SH-SY5Y (cell line): ENCODE results near the gene FSTL5.

Experiments
- GATA2 ChIP-seq: IDR thresholded peaks from 2 replicates; pipeline ENCODE4 v1.6.1; 2011; ENCODE audit warnings: mild to moderate bottlenecking, low read depth, low read length
- GATA3 ChIP-seq: IDR thresholded peaks from 2 replicates; pipeline ENCODE4 v1.6.1; 2011; ENCODE audit warnings: low read depth, mild to moderate bottlenecking, low read length, moderate library complexity

The FSTL5 gene

GRCh38 chr4:162126729-162127128, 37.1 kb downstream of the FSTL5 start:
- TF ChIP-seq GATA3 = no peak

- no peak for TF ChIP-seq GATA3
- no peak for TF ChIP-seq GATA2
Measured at GRCh38 chr4:162117051-162117450, 46.7 kb downstream of the FSTL5 start.

GRCh38 chr4:162116095-162116779, 47.6 kb downstream of the FSTL5 start:
- TF ChIP-seq GATA3 (no peak), GATA2 (no peak)

- TF ChIP-seq GATA2 = no peak
Measured at GRCh38 chr4:162115333-162115732, 48.5 kb downstream of the FSTL5 start.

- TF ChIP-seq GATA2 (no peak), GATA3 (no peak)
Measured at GRCh38 chr4:162111078-162111477, 52.7 kb downstream of the FSTL5 start.

- TF ChIP-seq GATA3 (no peak), GATA2 (no peak)
Measured at GRCh38 chr4:162104459-162105124, 59.2 kb downstream of the FSTL5 start.

- no peak for TF ChIP-seq GATA2
- no peak for TF ChIP-seq GATA3
Measured at GRCh38 chr4:162102713-162103112, 61.1 kb downstream of the FSTL5 start.

- TF ChIP-seq GATA2 (no peak), GATA3 (no peak)
Measured at GRCh38 chr4:162101337-162101736, 62.5 kb downstream of the FSTL5 start.

GRCh38 chr4:162075726-162076125, 88.1 kb downstream of the FSTL5 start:
- TF ChIP-seq GATA2 (no peak), GATA3 (no peak)

GRCh38 chr4:162061214-162061613, 102.6 kb downstream of the FSTL5 start:
- TF ChIP-seq GATA2 (no peak), GATA3 (no peak)

- no peak for TF ChIP-seq GATA2
- no peak for TF ChIP-seq GATA3
Measured at GRCh38 chr4:162059656-162060055, 104.1 kb downstream of the FSTL5 start.

GRCh38 chr4:162056990-162057389, 106.8 kb downstream of the FSTL5 start:
- TF ChIP-seq GATA2 (no peak), GATA3 (no peak)

GRCh38 chr4:162046135-162046534, 117.7 kb downstream of the FSTL5 start:
- TF ChIP-seq GATA2 (no peak), GATA3 (no peak)

- TF ChIP-seq GATA2 (no peak), GATA3 (no peak)
Measured at GRCh38 chr4:162038112-162038511, 125.7 kb downstream of the FSTL5 start.

- no peak for TF ChIP-seq GATA3
- TF ChIP-seq GATA2 = no peak
Measured at GRCh38 chr4:162017863-162018262, 145.9 kb downstream of the FSTL5 start.

- no peak for TF ChIP-seq GATA2
- no peak for TF ChIP-seq GATA3
Measured at GRCh38 chr4:162016991-162017390, 146.8 kb downstream of the FSTL5 start.
